WTC11 (cell line): ENCODE measurements around the gene NFILZ. TPM values are rescaled to one million over a fixed set of nuclear protein-coding genes. Genes with fewer than 3 reads are reported as not detected.

Source experiments
- ATAC-seq: fragments of 200-7000 bp; cut with Tn5 transposase; 2 replicates; pipeline ENCODE4 v1.10.0; 2021; ENCODE audit warnings: mild to moderate bottlenecking, moderate library complexity
- CTCF ChIA-PET: fragments of 300-600 bp; sonication (Branson Sonifier 250); formaldehyde crosslinking; loops from one replicate; lab custom pipeline; 2021; ENCODE audit warnings: antibody characterized with exemption; lab: Charles Lee
- POLR2A ChIA-PET: fragments of 350-600 bp; sonication (Branson Sonifier 250); formaldehyde crosslinking; loops from one replicate; lab custom pipeline; 2021; ENCODE audit warnings: antibody characterized with exemption; lab: Charles Lee
- DNase-seq: peaks from one replicate; pipeline ENCODE4 v3.0.0; 2021; ENCODE audit warnings: low spot score
- H3K27ac Mint-ChIP-seq: 2 replicates; pipeline ENCODE4 v1.8.0; 2021; ENCODE audit warnings: mixed read lengths
- H3K27me3 Mint-ChIP-seq: 2 replicates; pipeline ENCODE4 v1.8.0; 2021; ENCODE audit warnings: low read depth, mild to moderate bottlenecking, moderate library complexity, mixed read lengths
- H3K36me3 Mint-ChIP-seq: 2 replicates; pipeline ENCODE4 v1.8.0; 2021; ENCODE audit warnings: mixed read lengths
- H3K4me1 Mint-ChIP-seq: 2 replicates; pipeline ENCODE4 v1.8.0; 2022; ENCODE audit warnings: mixed read lengths
- H3K4me3 Mint-ChIP-seq: 2 replicates; pipeline ENCODE4 v1.8.0; 2021; ENCODE audit warnings: mild to moderate bottlenecking, moderate library complexity, mixed read lengths
- H3K9me3 Mint-ChIP-seq: 2 replicates; pipeline ENCODE4 v1.8.0; 2021; ENCODE audit warnings: mixed read lengths
- CREB1 ChIP-seq: sonication (generic); formaldehyde crosslinking; IDR thresholded peaks from 2 replicates; pipeline ENCODE4 v1.8.0; 2023; ENCODE audit warnings: mild to moderate bottlenecking, missing genetic modification reagents
- E2F4 ChIP-seq: sonication (generic); formaldehyde crosslinking; IDR thresholded peaks from 2 replicates; pipeline ENCODE4 v1.8.1; 2022; ENCODE audit warnings: low read depth, mild to moderate bottlenecking, moderate library complexity, missing genetic modification reagents, borderline replicate concordance
- E2F5 ChIP-seq: sonication (generic); formaldehyde crosslinking; IDR thresholded peaks from 2 replicates; pipeline ENCODE4 v1.8.1; 2022; ENCODE audit warnings: mild to moderate bottlenecking, moderate library complexity, missing genetic modification reagents
- IRF1 ChIP-seq: sonication (generic); formaldehyde crosslinking; IDR thresholded peaks from 2 replicates; pipeline ENCODE4 v1.8.0; 2023; ENCODE audit warnings: missing genetic modification reagents
- IRF2 ChIP-seq: sonication (generic); formaldehyde crosslinking; IDR thresholded peaks from 2 replicates; pipeline ENCODE4 v1.8.0; 2022; ENCODE audit warnings: low read depth, missing genetic modification reagents, borderline replicate concordance
- JUN ChIP-seq: sonication (generic); formaldehyde crosslinking; IDR thresholded peaks from 2 replicates; pipeline ENCODE4 v1.8.0; 2023; ENCODE audit warnings: mild to moderate bottlenecking, missing genetic modification reagents
- MAX ChIP-seq: sonication (generic); formaldehyde crosslinking; IDR thresholded peaks from 2 replicates; pipeline ENCODE4 v1.8.0; 2022; ENCODE audit warnings: mild to moderate bottlenecking, missing genetic modification reagents
- MYBL2 ChIP-seq: sonication (generic); formaldehyde crosslinking; IDR thresholded peaks from 2 replicates; pipeline ENCODE4 v1.8.1; 2023; ENCODE audit warnings: mild to moderate bottlenecking, moderate library complexity, missing genetic modification reagents
- NFATC4 ChIP-seq: fragments of 250-450 bp; sonication (Bioruptor Pico); IDR thresholded peaks from 2 replicates; pipeline ENCODE4 v1.9.0; 2021; ENCODE audit warnings: mild to moderate bottlenecking
- NFE2L1 ChIP-seq: sonication (generic); formaldehyde crosslinking; IDR thresholded peaks from 2 replicates; pipeline ENCODE4 v1.8.1; 2023; ENCODE audit warnings: missing genetic modification reagents
- NFYB ChIP-seq: sonication (generic); formaldehyde crosslinking; conservative IDR thresholded peaks from 2 replicates; pipeline ENCODE4 v1.8.0; 2022; ENCODE audit warnings: low read depth, missing genetic modification reagents
- NR2C2 ChIP-seq: sonication (generic); formaldehyde crosslinking; IDR thresholded peaks from 2 replicates; pipeline ENCODE4 v1.8.0; 2022; ENCODE audit warnings: mild to moderate bottlenecking, missing genetic modification reagents
- NR3C1 ChIP-seq: sonication (generic); formaldehyde crosslinking; conservative IDR thresholded peaks from 2 replicates; pipeline ENCODE4 v1.8.1; 2023; ENCODE audit warnings: low read depth, mild to moderate bottlenecking, missing genetic modification reagents
- PRDM15 ChIP-seq: sonication (generic); formaldehyde crosslinking; IDR thresholded peaks from 2 replicates; pipeline ENCODE4 v1.8.0; 2022; ENCODE audit warnings: missing genetic modification reagents
- RORB ChIP-seq: fragments of 250-450 bp; sonication (Bioruptor Pico); IDR thresholded peaks from 2 replicates; pipeline ENCODE4 v1.9.0; 2021; ENCODE audit warnings: mild to moderate bottlenecking
- SMAD3 ChIP-seq: sonication (generic); formaldehyde crosslinking; IDR thresholded peaks from 2 replicates; pipeline ENCODE4 v1.8.0; 2022; ENCODE audit warnings: missing genetic modification reagents, mild to moderate bottlenecking, borderline replicate concordance
- SOX15 ChIP-seq: fragments of 250-450 bp; sonication (Bioruptor Pico); IDR thresholded peaks from 2 replicates; pipeline ENCODE4 v1.9.0; 2021; ENCODE audit warnings: mild to moderate bottlenecking
- STAT6 ChIP-seq: sonication (generic); formaldehyde crosslinking; conservative IDR thresholded peaks from 2 replicates; pipeline ENCODE4 v1.8.1; 2023; ENCODE audit warnings: mild to moderate bottlenecking, low read depth, missing genetic modification reagents, moderate library complexity
- TCF7 ChIP-seq: sonication (generic); formaldehyde crosslinking; IDR thresholded peaks from 2 replicates; pipeline ENCODE4 v1.8.0; 2022; ENCODE audit warnings: mild to moderate bottlenecking, low read depth, missing genetic modification reagents, moderate library complexity
- TEAD1 ChIP-seq: sonication (generic); formaldehyde crosslinking; IDR thresholded peaks from 2 replicates; pipeline ENCODE4 v1.8.0; 2022; ENCODE audit warnings: mild to moderate bottlenecking, missing genetic modification reagents
- ZNF138 ChIP-seq: sonication (generic); formaldehyde crosslinking; conservative IDR thresholded peaks from 2 replicates; pipeline ENCODE4 v1.8.1; 2022; ENCODE audit warnings: mild to moderate bottlenecking, moderate library complexity, missing genetic modification reagents
- ZNF219 ChIP-seq: sonication (generic); formaldehyde crosslinking; IDR thresholded peaks from 2 replicates; pipeline ENCODE4 v1.8.0; 2023; ENCODE audit warnings: missing genetic modification reagents, mild to moderate bottlenecking, borderline replicate concordance
- ZNF317 ChIP-seq: sonication (generic); formaldehyde crosslinking; IDR thresholded peaks from 2 replicates; pipeline ENCODE4 v1.8.1; 2023; ENCODE audit warnings: low read depth, mild to moderate bottlenecking, moderate library complexity, missing genetic modification reagents, borderline replicate concordance
- ZNF396 ChIP-seq: fragments of 250-450 bp; sonication (Bioruptor Pico); IDR thresholded peaks from 2 replicates; pipeline ENCODE4 v1.8.0; 2021; ENCODE audit warnings: mild to moderate bottlenecking, moderate library complexity, borderline replicate concordance
- ZSCAN18 ChIP-seq: fragments of 250-450 bp; sonication (Bioruptor Pico); IDR thresholded peaks from 2 replicates; pipeline ENCODE4 v2.1.2; 2022; ENCODE audit warnings: mild to moderate bottlenecking, moderate library complexity
- total RNA-seq: library from RNA; stranded (reverse); gene quantifications from 3 replicates; pipeline ENCODE4 v1.2.3, GENCODE V29; 2021

Gene NFILZ
- total RNA-seq, 1 experiment from 2014 or later: not detected

- peaks cover under 1% of the 10 kb centered on the region for H3K9me3 Mint-ChIP-seq
- DNase-seq: no peak
- no peak for TF ChIP-seq CREB1
- TF ChIP-seq ZNF138: no peak
- no peak for TF ChIP-seq SMAD3
- TF ChIP-seq ZSCAN18: no peak
- no peak for TF ChIP-seq MAX (CRISPR knock-in tag)
- TF ChIP-seq RORB (CRISPR knock-in tag): no peak
- no peak for TF ChIP-seq SOX15 (CRISPR knock-in tag)
- TF ChIP-seq PRDM15 (CRISPR knock-in tag): no peak
- no peak for TF ChIP-seq ZNF396 (CRISPR knock-in tag)
- no peak for TF ChIP-seq JUN (CRISPR knock-in tag)
- no peak for TF ChIP-seq ZNF317
- TF ChIP-seq TEAD1 (CRISPR knock-in tag): no peak
- no peak for TF ChIP-seq NFE2L1 (CRISPR knock-in tag)
- no peak for TF ChIP-seq ZNF219 (CRISPR knock-in tag)
- TF ChIP-seq MYBL2 (CRISPR knock-in tag): no peak
- TF ChIP-seq TCF7 (CRISPR knock-in tag): no peak
- no peak for TF ChIP-seq NR2C2
- TF ChIP-seq, all 79 proteins: peak for 0
- H3K27me3 Mint-ChIP-seq: peaks cover 4% of the 10 kb centered on the region; the same call in 1 of the 2 replicates
- no peak for ATAC-seq
- no peak overlapping the region for H3K27ac Mint-ChIP-seq
- H3K36me3 Mint-ChIP-seq: no peaks in the 10 kb centered on the region
- H3K4me1 Mint-ChIP-seq: no peaks in the 10 kb centered on the region
- ChIA-PET CTCF (interaction anchor here (1.4 kb wide), 1 partner anchor 38 kb away, joined by 4 read pairs; the partner anchor contains the start of gene ACTL9), POLR2A (interaction anchor here (0.6 kb wide), 1 partner anchor 308 kb away, joined by 8 read pairs; no protein-coding TSS in a partner anchor)
- H3K4me3 Mint-ChIP-seq: no peak overlapping the region
These were observed 29.5 kb downstream of the NFILZ start for GRCh38 chr19:8659905-8660304.

- ChIA-PET POLR2A (no interaction called here), CTCF (no interaction called here)
- no peak for DNase-seq
- Mint-ChIP-seq H3K9me3 (peaks cover 7% of the 10 kb centered on the region), H3K4me1 (no peaks in the 10 kb centered on the region), H3K36me3 (no peaks in the 10 kb centered on the region), H3K27ac (no peak overlapping the region), H3K4me3 (no peak overlapping the region), H3K27me3 (no peaks in the 10 kb centered on the region; the same call in 1 of the 2 replicates)
- ATAC-seq: no peak
- TF ChIP-seq ZSCAN18 (no peak), E2F4 (CRISPR knock-in tag) (no peak), NFATC4 (CRISPR knock-in tag) (no peak), E2F5 (CRISPR knock-in tag) (no peak), IRF2 (CRISPR knock-in tag) (no peak), ZNF138 (no peak), NFYB (no peak), STAT6 (no peak), NR3C1 (CRISPR knock-in tag) (no peak), IRF1 (CRISPR knock-in tag) (no peak)
These were observed 31.8 kb downstream of the NFILZ start for GRCh38 chr19:8662263-8662662.
